Gastroesophageal sphincter (tissue), 3 donors: Measurements from ENCODE around the gene COX5A.

Experiments used
- CTCF ChIP-seq, 4 experiments: fragments of 200-600 bp in 2 of 4; fragments of 450-650 bp in 2 of 4; sonication (generic) in 1 of 4; IDR thresholded peaks; one replicate each; pipeline ENCODE4 v1.5.1; 2017 to 2019; ENCODE audit warnings: antibody characterized with exemption in 4 of 4, mild to moderate bottlenecking in 2 of 4, moderate library complexity in 2 of 4
- POLR2A ChIP-seq, 2 donors: fragments of 450-650 bp; IDR thresholded peaks; one replicate each; pipeline ENCODE4 v1.6.1; 2017; ENCODE audit warnings: antibody characterized with exemption in 2 of 2, mild to moderate bottlenecking in 2 of 2, moderate library complexity in 1 of 2
- POLR2AphosphoS5 ChIP-seq: sonication (generic); formaldehyde crosslinking; IDR thresholded peaks from one replicate; pipeline ENCODE4 v1.6.1; 2017; ENCODE audit warnings: antibody characterized with exemption

- TF ChIP-seq CTCF (IDR thresholded peaks at IDR 0.05), result no peak
- no peak for TF ChIP-seq POLR2A (IDR thresholded peaks at IDR 0.05)
- no peak for TF ChIP-seq POLR2AphosphoS5
Measured at GRCh38 chr15:74897300-74897701, 40.6 kb downstream of the COX5A start.
